HUDEP-2 (cell line): Measurements from ENCODE around the gene SLC38A6.

Experiments used
- DNase-seq, 76 experiments: peaks; one replicate each; lab custom pipeline; 2025; ENCODE audit not compliant: unreplicated experiment in 76 of 76; lab: John Stamatoyannopoulos, UW

The SLC38A6 gene

GRCh38 chr14:61101803-61102548 lies 120.9 kb downstream of the SLC38A6 start:
- no peak for DNase-seq
